HepG2 (cell line): ENCODE data around the gene FAM114A1. TPM values are rescaled to one million over a fixed set of nuclear protein-coding genes. Genes with fewer than 3 reads are reported as not detected.

ENCODE experiments used
- ATAC-seq: fragments of 200-7000 bp; cut with Tn5 transposase; 3 replicates; pipeline ENCODE4 v1.9.1; 2020; ENCODE audit warnings: mild to moderate bottlenecking, moderate library complexity
- BruUV-seq: library from RNA; stranded (reverse); fragments of 400-500 nt; replicated peaks from 2 replicates; lab custom pipeline; 2021; lab: Mats Ljungman, UMichigan
- CTCF ChIA-PET: fragments of 300-600 bp; formaldehyde crosslinking; extraction: SDS; loops from one replicate; lab custom pipeline; 2021; ENCODE audit warnings: low total read pairs, inconsistent platforms, low intra/inter-chr PET ratio; lab: Yijun Ruan, JAX
- POLR2A ChIA-PET: fragments of 350-600 bp; sonication (Branson Sonifier 250); formaldehyde crosslinking; loops from one replicate; lab custom pipeline; 2020; ENCODE audit warnings: antibody characterized with exemption, inconsistent platforms; lab: Yijun Ruan, JAX
- DNase-seq: peaks from one replicate; pipeline ENCODE4 v3.0.0-alpha.2; 2015; ENCODE audit warnings: low spot score
- FAIRE-seq: peaks from 3 replicates; lab custom pipeline; 2011; peaks lifted over from hg19 to GRCh38; lab: Jason Lieb, UNC
- H2AFZ ChIP-seq: one replicate; pipeline ENCODE4 v1.6.1; 2011; ENCODE audit warnings: low read length, inconsistent platforms
- H3K27ac ChIP-seq: fragments of 300-600 bp; 3 replicates; pipeline ENCODE4 v1.8.0; 2011; ENCODE audit warnings: mixed run types, mild to moderate bottlenecking, mixed read lengths, low read length, inconsistent platforms; ENCODE audit not compliant: insufficient read depth; ENCODE audit errors: extremely low read length
- H3K27me3 ChIP-seq, 2 experiments: fragments of 200-600 bp in 1 of 2; 2 replicates in 1 of 2; 3 replicates in 1 of 2; pipeline versions ENCODE4 v1.6.0 to v1.8.0; 2011; ENCODE audit warnings: low read length in 2 of 2, mild to moderate bottlenecking in 2 of 2, moderate library complexity in 2 of 2, inconsistent platforms in 1 of 2; ENCODE audit not compliant: insufficient read depth in 2 of 2, control insufficient read depth in 1 of 2
- H3K36me3 ChIP-seq, 2 experiments: fragments of 200-600 bp in 1 of 2; replicated peaks in 1 of 2; 2 replicates in 1 of 2; 3 replicates in 1 of 2; pipeline versions ENCODE4 v1.5.1 to v1.8.0; 2011; ENCODE audit warnings: low read length in 2 of 2, inconsistent platforms in 1 of 2; ENCODE audit not compliant: insufficient read depth in 2 of 2, control insufficient read depth in 1 of 2
- H3K4me1 ChIP-seq: 2 replicates; pipeline ENCODE4 v1.5.1; 2012; ENCODE audit warnings: low read length, inconsistent platforms; ENCODE audit not compliant: insufficient read depth
- H3K4me2 ChIP-seq: 2 replicates; pipeline ENCODE4 v1.6.0; 2011; ENCODE audit warnings: low read depth, low read length, inconsistent platforms
- H3K4me3 ChIP-seq, 3 experiments: fragments of 200-600 bp in 1 of 3; sonication (generic), shearing (Covaris generic) in 1 of 3; replicated peaks in 1 of 3; 2 replicates each; pipeline ENCODE4 v1.5.1; 2011 to 2016; ENCODE audit warnings: low read length in 3 of 3, inconsistent platforms in 2 of 3, low read depth in 2 of 3, mild to moderate bottlenecking in 2 of 3, control low read depth in 1 of 3, mixed read lengths in 1 of 3; ENCODE audit not compliant: insufficient read depth in 1 of 3
- H3K79me2 ChIP-seq: one replicate; pipeline ENCODE4 v1.6.1; 2011; ENCODE audit warnings: low read length, inconsistent platforms; ENCODE audit not compliant: insufficient read depth
- H3K9ac ChIP-seq: 2 replicates; pipeline ENCODE4 v1.6.0; 2011; ENCODE audit warnings: mild to moderate bottlenecking, low read depth, low read length, inconsistent platforms; ENCODE audit not compliant: insufficient read depth
- H3K9me3 ChIP-seq: 2 replicates; pipeline ENCODE4 v1.5.1; 2012; ENCODE audit warnings: mild to moderate bottlenecking, low read length
- H4K20me1 ChIP-seq: 2 replicates; pipeline ENCODE4 v1.6.0; 2011; ENCODE audit warnings: inconsistent platforms, mild to moderate bottlenecking, low read length, moderate library complexity; ENCODE audit not compliant: insufficient read depth
- CREB1 ChIP-seq, 2 experiments: fragments of 450-650 bp in 1 of 2; IDR thresholded peaks; 2 replicates each; pipeline ENCODE4 v1.6.1; 2016 to 2017; ENCODE audit warnings: control low read depth in 1 of 2, mild to moderate bottlenecking in 1 of 2, missing compliant biosample characterization in 1 of 2, missing genetic modification characterization in 1 of 2
- ETV5 ChIP-seq: IDR thresholded peaks from 2 replicates; pipeline ENCODE4 v1.6.1; 2018; ENCODE audit warnings: missing biosample characterization, missing genetic modification reagents, inconsistent platforms, borderline replicate concordance
- HDAC2 ChIP-seq: sonication (generic); formaldehyde crosslinking; IDR thresholded peaks from 2 replicates; pipeline ENCODE4 v1.4.0; 2020; ENCODE audit warnings: missing genetic modification reagents
- KLF12 ChIP-seq: sonication (generic); formaldehyde crosslinking; IDR thresholded peaks from 2 replicates; pipeline ENCODE4 v1.4.0; 2020; ENCODE audit warnings: missing genetic modification reagents, borderline replicate concordance
- LCORL ChIP-seq, 2 experiments: fragments of 450-650 bp in 1 of 2; sonication (generic) in 1 of 2; formaldehyde crosslinking in 1 of 2; IDR thresholded peaks; 2 replicates each; pipeline versions ENCODE4 v1.5.0 to v1.6.1; 2017 to 2020; ENCODE audit warnings: antibody characterized with exemption in 1 of 2, missing genetic modification reagents in 1 of 2
- REPIN1 ChIP-seq: sonication (generic); formaldehyde crosslinking; IDR thresholded peaks from 2 replicates; pipeline ENCODE4 v1.8.0; 2022; ENCODE audit warnings: missing genetic modification reagents, low read depth, mild to moderate bottlenecking, borderline replicate concordance
- SNAPC2 ChIP-seq: sonication (generic); formaldehyde crosslinking; IDR thresholded peaks from 2 replicates; pipeline ENCODE4 v1.8.1; 2022; ENCODE audit warnings: mild to moderate bottlenecking, missing genetic modification reagents
- STAT5B ChIP-seq: sonication (generic); formaldehyde crosslinking; IDR thresholded peaks from 2 replicates; pipeline ENCODE4 v1.4.0; 2020; ENCODE audit warnings: missing genetic modification reagents
- ZFY ChIP-seq: sonication (generic); formaldehyde crosslinking; IDR thresholded peaks from 2 replicates; pipeline ENCODE4 v1.4.0; 2020; ENCODE audit warnings: missing genetic modification reagents
- ZNF850 ChIP-seq: sonication (generic); formaldehyde crosslinking; conservative IDR thresholded peaks from 2 replicates; pipeline ENCODE4 v1.9.0; 2021; ENCODE audit warnings: mild to moderate bottlenecking, missing genetic modification reagents
- WGBS: methylation state at CpG from one replicate; pipeline ENCODE4 v1.1.6; 2017; ENCODE audit warnings: low lambda C conversion rate; 5-methylcytosine and 5-hydroxymethylcytosine counted together
- in situ Hi-C: cut with HindIII; loops from 2 replicates; pipeline ENCODE4 v1.10.0; 2017; ENCODE audit warnings: low pct_unique_long_range_greater_than_20kb; ENCODE audit not compliant: extremely low pct_ligation_motif_present
- intact Hi-C: fragments of 100-400 bp; cut with micrococcal nuclease; formaldehyde crosslinking; loops from one replicate; pipeline ENCODE4 v1.10.0; 2022; ENCODE audit not compliant: unreplicated experiment
- polyA plus RNA-seq, 8 experiments: library from polyadenylated mRNA; depleted of rRNA in 3 of 8; stranded (reverse) in 7 of 8; unstranded in 1 of 8; fragments of >200 nt; fragmentation: Illumina TruSeq in 4 of 8; extraction: Trizol in 4 of 8; gene quantifications; 2 replicates each; pipeline versions ENCODE4 v1.2.1 to v1.2.3, GENCODE V29; 2011 to 2016; ENCODE audit warnings: low read depth in 4 of 8, missing spikeins in 1 of 8, mixed read lengths in 1 of 8; ENCODE audit not compliant: insufficient read depth in 1 of 8
- total RNA-seq, 5 experiments: library from RNA; depleted of rRNA; stranded (reverse); fragments of >200 nt; fragmentation: Illumina TruSeq; extraction: Trizol; gene quantifications; 2 replicates each; pipeline ENCODE4 v1.2.3, GENCODE V29; 2016; ENCODE audit warnings: low read depth in 1 of 5
- TF ChIP-seq, protein P1 (sequence below): sonication (generic); formaldehyde crosslinking; IDR thresholded peaks from 2 replicates; pipeline ENCODE4 v1.4.0; 2020; ENCODE audit warnings: missing genetic modification reagents, borderline replicate concordance
- TF ChIP-seq, protein P2 (sequence below): sonication (generic); formaldehyde crosslinking; IDR thresholded peaks from 2 replicates; pipeline ENCODE4 v1.5.1; 2020; ENCODE audit warnings: mild to moderate bottlenecking, moderate library complexity, missing genetic modification reagents

FAM114A1 gene
- total and polyA plus RNA-seq, 2 of the 13 experiments (the other 11 are each of a cell fraction or from before 2014, with no cell fraction given): 61.0 to 76.9 TPM

DNA sequence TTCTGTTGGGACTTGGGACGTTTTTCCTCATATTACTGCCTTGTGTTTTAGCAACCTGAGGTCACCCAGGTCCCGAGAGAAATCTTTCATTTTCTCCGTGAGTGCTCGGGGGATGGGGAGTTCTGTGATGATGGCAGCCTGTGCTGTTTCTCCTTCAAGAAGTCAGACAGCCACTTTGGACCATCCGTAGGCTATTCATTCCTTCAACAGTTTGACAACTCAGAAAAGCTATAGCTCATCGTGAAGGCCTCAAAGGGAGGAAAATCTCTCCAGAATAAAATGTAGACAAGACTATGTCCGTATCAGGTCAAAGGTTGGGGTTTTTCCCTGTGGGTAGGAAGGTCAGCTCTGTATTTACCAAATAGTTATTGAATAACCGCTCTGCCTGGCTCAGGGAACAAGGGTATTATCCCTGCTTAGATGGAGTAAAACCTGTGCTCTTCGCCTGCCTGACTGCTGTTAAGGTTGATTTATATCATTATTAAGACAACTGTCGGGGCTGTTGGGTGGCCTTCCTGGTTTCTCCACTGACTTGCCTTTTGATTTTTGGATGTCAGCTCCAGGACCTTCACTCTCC is 36.6 kb downstream of the FAM114A1 start (continued):
- TF ChIP-seq ZFY (CRISPR knock-in tag) (0 out of 2 replicates have a peak, but pooled peaks have one; percentile 22), ZNF850 (CRISPR knock-in tag) (no peak), HDAC2 (CRISPR knock-in tag) (peak; percentile 75)

GRCh38 chr4:38904682-38905081 is 37.1 kb downstream of the FAM114A1 start:
- Histone ChIP-seq H3K27me3 (no peaks in the 10 kb centered on the region), H2AFZ (no peak overlapping the region), H3K9ac (peak overlapping the region; percentile 34; the same call in 1 of the 2 replicates), H3K36me3 (peaks cover 18 to 51% of the 10 kb centered on the region in 2 experiments), H4K20me1 (no peaks in the 10 kb centered on the region), H3K9me3 (no peaks in the 10 kb centered on the region), H3K27ac (peak overlapping the region; percentile 81), H3K4me3 (peak overlapping the region; percentile 27 to 53 (median 39); a peak in 3 of 6 replicates), H3K4me2 (peak overlapping the region; percentile 71), H3K79me2 (peaks cover 9% of the 10 kb centered on the region), H3K4me1 (peaks cover 43% of the 10 kb centered on the region)
- ATAC-seq: peak; percentile 52
- in situ Hi-C loops (loop anchor here (5.0 kb wide), 1 partner anchor 233 kb away; no protein-coding TSS in a partner anchor), intact Hi-C loops (loop anchor here (1.0 to 10.0 kb wide), 3 partner anchors 88 to 231 kb away; no protein-coding TSS in a partner anchor)
- ChIA-PET POLR2A (interaction anchor here (1.1 to 3.0 kb wide), 6 partner anchors 15 to 231 kb away, joined by 3 to 27 read pairs (median 5); no protein-coding TSS in a partner anchor), CTCF (interaction anchor here (0.9 kb wide), 1 partner anchor 231 kb away, joined by 3 read pairs; no protein-coding TSS in a partner anchor)
- no peak for DNase-seq
- 24% methylated on average over 3 of the region's 3 CpGs for WGBS
- FAIRE-seq: no peak
- BruUV-seq: no TSS peak
- TF ChIP-seq, protein P1, sequence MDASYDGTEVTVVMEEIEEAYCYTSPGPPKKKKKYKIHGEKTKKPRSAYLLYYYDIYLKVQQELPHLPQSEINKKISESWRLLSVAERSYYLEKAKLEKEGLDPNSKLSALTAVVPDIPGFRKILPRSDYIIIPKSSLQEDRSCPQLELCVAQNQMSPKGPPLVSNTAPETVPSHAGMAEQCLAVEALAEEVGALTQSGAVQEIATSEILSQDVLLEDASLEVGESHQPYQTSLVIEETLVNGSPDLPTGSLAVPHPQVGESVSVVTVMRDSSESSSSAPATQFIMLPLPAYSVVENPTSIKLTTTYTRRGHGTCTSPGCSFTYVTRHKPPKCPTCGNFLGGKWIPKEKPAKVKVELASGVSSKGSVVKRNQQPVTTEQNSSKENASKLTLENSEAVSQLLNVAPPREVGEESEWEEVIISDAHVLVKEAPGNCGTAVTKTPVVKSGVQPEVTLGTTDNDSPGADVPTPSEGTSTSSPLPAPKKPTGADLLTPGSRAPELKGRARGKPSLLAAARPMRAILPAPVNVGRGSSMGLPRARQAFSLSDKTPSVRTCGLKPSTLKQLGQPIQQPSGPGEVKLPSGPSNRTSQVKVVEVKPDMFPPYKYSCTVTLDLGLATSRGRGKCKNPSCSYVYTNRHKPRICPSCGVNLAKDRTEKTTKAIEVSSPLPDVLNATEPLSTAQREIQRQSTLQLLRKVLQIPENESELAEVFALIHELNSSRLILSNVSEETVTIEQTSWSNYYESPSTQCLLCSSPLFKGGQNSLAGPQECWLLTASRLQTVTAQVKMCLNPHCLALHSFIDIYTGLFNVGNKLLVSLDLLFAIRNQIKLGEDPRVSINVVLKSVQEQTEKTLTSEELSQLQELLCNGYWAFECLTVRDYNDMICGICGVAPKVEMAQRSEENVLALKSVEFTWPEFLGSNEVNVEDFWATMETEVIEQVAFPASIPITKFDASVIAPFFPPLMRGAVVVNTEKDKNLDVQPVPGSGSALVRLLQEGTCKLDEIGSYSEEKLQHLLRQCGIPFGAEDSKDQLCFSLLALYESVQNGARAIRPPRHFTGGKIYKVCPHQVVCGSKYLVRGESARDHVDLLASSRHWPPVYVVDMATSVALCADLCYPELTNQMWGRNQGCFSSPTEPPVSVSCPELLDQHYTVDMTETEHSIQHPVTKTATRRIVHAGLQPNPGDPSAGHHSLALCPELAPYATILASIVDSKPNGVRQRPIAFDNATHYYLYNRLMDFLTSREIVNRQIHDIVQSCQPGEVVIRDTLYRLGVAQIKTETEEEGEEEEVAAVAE (CRISPR knock-in tag): 0 out of 2 replicates have a peak, but pooled peaks have one; percentile 11
- TF ChIP-seq LCORL (IDR thresholded peaks at IDR 0.05) (no peak), LCORL (CRISPR knock-in tag; IDR thresholded peaks at IDR 0.05) (0 out of 2 replicates have a peak, but pooled peaks have one; percentile 6), KLF12 (CRISPR knock-in tag) (no peak), SNAPC2 (CRISPR knock-in tag) (peak; percentile 38; the same call in 1 of the 2 replicates), CREB1 (IDR thresholded peaks at IDR 0.05) (no peak), CREB1 (CRISPR knock-in tag; IDR thresholded peaks at IDR 0.05) (peak; percentile 43; the same call in 1 of the 2 replicates), REPIN1 (CRISPR knock-in tag) (0 out of 2 replicates have a peak, but pooled peaks have one; percentile 7), ETV5 (peak; percentile 23; the same call in 1 of the 2 replicates), STAT5B (CRISPR knock-in tag) (no peak)
- TF ChIP-seq, protein P2, sequence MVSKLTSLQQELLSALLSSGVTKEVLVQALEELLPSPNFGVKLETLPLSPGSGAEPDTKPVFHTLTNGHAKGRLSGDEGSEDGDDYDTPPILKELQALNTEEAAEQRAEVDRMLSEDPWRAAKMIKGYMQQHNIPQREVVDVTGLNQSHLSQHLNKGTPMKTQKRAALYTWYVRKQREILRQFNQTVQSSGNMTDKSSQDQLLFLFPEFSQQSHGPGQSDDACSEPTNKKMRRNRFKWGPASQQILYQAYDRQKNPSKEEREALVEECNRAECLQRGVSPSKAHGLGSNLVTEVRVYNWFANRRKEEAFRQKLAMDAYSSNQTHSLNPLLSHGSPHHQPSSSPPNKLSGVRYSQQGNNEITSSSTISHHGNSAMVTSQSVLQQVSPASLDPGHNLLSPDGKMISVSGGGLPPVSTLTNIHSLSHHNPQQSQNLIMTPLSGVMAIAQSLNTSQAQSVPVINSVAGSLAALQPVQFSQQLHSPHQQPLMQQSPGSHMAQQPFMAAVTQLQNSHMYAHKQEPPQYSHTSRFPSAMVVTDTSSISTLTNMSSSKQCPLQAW (CRISPR knock-in tag): 0 out of 2 replicates have a peak, but pooled peaks have one; percentile 12
